DMS53 treated with DMSO at 0.1 percent for 48 hours (cell line): Measurements from ENCODE around the gene ICOSLG.
"Not testable (repeated sequence)": the region's sequence is repeated elsewhere in the genome, so short reads cannot be mapped to it uniquely, and the experiment has no call there.

ENCODE experiments used
- DNase-seq: peaks from one replicate; lab custom pipeline; 2025; ENCODE audit not compliant: unreplicated experiment; lab: John Stamatoyannopoulos, UW

The ICOSLG gene

DNA sequence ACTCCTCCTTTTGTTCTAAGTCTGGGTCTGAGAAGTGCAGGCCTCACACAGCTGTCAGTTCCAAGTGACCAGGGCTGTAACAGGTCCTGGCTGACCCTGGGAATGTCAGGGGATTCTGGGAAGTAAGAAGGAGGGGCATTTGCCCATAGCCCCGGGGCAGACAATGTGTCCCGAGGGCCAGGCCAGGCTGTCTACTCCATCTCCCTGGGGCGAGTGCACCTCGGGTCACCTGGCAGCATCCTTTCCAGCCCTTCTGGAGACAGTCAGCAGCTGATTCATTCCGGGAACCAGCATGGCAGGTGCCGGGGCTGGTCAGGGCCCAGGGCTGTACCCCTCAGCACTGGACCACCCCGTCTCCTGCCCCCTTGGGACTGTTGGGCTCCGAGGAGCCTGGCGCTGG is 13.1 kb downstream of the ICOSLG start:
- DNase-seq, result not testable (repeated sequence)

- DNase-seq, result not testable (repeated sequence)
Observed at GRCh38 chr21:44225605-44226004, 15.1 kb downstream of the ICOSLG start.

GRCh38 chr21:44223334-44223733 is 17.4 kb downstream of the ICOSLG start:
- DNase-seq, result not testable (repeated sequence)

- DNase-seq, result not testable (repeated sequence)
Observed at GRCh38 chr21:44220674-44221073, 20.1 kb downstream of the ICOSLG start.

DNA sequence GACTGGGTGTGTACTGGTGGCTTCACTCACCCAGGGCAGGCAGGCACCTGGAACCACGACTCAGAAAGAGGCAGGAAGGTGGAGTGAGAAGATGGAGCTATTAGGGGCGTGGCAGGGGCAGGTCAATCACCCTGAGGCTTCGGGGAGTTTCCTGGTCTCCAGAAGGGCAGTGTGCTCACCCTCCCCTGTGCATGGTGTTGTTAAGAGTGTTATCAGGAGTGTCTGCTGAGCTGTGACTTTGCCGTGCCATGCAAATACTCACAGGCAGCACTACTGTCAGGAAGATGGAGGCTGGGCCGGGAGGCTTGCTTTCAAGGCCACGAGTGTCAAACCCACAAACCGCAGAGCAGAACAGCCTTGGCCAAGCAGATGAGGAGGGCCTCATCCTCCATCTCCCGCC is 22.3 kb downstream of the ICOSLG start:
- DNase-seq, result not testable (repeated sequence)

DNA sequence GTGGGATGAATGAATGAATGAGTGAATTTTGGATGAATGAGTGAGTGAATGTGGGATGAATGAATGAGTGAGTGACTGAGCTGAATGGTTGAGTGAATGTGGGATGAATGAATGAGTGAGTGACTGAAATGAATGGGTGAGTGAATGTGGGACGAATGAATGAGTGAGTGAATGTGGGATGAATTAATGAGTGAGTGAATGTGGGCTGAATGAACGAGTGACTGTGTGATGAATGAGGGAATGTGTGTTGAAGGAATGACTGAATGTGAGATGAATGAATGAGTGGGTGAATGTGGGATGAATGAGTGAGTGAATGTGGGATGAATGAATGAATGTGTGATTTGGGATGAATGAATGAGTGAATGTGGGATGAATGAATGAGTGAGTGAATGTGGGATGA is 28.8 kb downstream of the ICOSLG start:
- not testable (repeated sequence) for DNase-seq

- DNase-seq, result not testable (repeated sequence)
Observed at GRCh38 chr21:44211574-44211973, 29.2 kb downstream of the ICOSLG start.

DNA sequence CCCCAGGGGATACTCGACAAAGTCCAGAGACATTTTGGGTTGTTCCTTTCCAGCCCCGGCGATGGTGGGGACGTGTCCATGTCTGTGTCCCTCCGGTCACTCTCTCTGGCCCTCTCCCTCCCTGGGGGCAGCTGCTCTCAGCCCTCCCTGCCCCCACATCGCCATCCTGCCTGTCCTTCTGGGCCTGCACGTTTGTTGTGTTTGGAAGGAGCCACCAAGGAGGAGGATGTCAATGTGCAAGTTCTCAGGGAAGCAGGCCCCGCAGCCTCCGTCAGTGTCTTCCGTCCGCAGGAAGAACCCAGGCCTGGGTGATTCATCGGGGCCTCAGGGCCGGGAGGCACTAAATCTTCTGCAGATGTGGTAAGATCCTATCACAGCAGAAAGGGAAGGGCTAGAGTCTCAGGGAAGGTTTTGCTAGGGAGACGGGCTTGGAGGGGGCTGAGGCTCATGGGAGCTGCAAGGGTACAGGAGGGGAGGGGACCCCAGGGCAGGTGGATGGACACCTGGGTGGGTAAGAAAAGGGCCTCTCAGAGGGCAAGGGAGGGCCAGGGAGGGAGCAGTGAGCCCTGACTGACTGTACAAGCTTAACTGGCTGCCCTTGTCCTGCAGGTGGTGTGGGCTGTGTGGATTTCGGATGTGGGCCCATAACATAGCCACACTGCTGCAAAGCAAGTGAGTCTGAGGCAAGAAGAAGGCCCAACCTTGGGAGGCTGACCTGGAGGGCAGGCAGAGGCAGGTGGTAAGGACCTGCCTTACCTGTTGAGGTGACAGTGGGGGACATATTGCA is 32.7 kb downstream of the ICOSLG start:
- DNase-seq, result not testable (repeated sequence)

DNA sequence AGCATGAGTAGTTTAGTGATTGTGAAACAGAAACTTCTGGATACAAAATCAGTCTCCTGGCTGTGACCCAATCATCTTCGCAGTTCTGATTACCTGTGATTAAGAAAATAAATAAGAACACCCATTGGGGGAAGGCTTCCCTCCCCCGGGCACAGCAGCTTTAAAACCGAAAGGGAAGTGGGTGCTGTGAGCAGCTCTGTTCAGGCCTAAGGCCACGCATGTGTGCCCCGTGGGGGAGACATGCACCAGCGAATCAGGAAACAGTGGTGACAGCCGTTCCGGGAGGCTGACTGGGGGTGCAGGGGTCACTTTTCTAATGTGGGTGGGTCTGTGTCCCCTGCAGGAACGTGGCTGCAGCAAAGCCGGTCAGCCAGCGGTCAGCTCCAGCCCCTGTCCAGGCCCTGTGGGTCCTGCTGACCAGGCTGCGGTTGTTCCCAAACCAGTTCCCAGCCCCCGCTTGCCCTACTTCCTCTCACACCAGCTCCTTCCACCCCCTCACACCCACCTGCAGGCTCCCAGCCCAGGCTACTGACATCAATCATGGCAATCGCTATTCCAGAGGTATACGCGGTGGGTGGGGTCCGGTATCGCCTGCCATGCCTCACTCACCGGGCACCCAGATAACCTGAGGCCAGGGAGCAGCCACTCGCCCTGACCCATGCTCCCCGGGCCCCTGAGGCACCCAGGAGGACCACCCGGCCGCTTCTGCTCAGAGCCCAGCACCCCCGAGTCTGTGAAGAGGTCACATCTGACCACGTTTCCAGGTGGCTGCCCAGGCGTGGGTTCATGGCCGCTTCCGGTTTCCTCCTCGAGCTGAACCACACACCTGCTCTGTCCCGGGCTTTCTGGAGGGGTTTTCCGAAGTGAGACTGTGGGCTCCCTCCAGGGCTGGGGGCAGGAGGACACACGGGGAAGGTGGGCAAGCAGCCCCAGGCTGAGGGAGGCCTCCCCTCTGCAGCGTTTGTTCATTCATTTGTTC is 33.8 kb downstream of the ICOSLG start:
- not testable (repeated sequence) for DNase-seq

- DNase-seq, result not testable (repeated sequence)
Observed at GRCh38 chr21:44206187-44206586, 34.6 kb downstream of the ICOSLG start.

- DNase-seq, result not testable (repeated sequence)
Observed at GRCh38 chr21:44202590-44203299, 38.0 kb downstream of the ICOSLG start.

DNA sequence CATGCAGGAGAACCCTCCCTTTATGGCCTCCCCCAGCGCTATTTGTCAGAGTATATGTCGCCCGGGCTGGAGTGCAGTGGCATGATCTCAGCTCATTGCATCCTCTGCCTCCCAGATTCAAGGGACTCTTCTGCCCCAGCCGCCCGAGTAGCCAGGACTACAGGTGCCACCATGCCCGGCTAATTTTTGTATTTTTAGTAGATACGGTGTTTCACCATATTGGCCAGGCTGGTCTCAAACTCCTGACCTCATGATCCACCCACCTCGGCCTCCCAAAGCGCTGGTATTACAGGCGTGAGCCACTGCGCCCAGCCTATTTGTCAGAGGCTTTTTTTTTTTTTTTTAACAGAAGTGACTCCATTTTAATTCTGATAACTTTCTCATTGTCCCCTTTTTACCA is 40.7 kb downstream of the ICOSLG start:
- not testable (repeated sequence) for DNase-seq

- DNase-seq, result no peak
Observed at GRCh38 chr21:44199448-44199847, 41.3 kb downstream of the ICOSLG start.

DNA sequence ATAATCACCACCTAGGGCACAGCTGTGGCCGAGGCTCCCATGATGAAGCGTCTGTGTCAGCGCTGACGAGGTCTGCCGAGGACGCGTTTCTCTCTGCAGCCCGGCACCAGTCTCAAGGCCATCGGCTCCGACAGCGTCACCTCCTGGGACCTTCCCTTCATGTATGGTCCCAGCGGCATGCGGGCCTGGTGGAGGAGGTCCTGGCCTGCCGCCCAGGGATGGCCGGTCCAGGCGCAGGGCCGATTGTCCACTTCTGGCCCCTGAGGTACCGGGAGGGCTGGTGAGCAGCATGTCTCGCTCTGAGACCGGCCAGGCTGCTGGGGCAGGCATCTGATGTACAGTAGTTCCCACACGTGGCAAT is 43.6 kb downstream of the ICOSLG start:
- DNase-seq, result not testable (repeated sequence)

DNA sequence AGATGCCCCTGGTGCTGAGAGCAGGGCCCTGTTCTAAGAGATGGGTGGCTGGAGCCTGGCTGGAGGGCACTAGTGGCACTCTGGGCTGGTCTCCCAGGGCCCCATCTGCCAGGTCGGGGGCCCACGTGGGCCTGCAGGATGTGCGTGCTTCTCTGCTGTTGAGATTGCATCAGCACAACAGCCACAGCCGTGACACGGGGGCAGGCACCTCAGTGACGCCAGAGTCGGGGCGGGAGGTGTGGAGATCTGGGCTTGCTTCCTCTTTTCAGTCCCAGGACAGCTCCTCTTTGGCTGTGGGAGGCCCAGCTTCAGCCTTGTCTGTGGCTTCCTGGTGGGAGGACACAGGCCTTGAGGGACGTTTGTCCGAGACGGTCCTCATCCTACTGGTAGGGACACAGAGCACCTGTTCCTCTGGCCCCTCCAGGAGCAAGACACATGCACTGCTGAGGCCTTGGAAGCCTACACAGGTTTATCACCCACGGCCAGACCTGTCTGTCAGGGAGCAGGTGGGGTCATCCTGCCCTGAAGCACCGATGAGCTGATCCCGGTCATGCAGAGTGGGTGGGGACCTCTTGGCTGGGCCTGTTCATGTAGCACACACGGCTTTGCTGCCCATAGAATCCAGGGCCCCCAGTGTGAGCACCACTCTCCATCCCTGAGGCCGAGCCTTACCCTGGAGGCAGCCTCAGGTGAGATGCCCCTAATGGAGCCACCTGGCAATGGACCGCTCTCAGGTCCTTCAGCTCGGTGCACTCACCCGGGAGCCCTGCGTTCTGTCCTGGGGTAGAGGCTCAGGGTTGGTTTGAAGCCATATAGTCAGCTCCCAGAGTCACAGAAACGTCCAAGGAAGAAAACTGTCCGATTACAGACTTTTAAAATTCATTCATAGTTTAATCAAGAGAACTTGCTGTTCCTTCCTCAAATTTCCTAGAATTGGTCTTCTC is 44.3 kb downstream of the ICOSLG start:
- not testable (repeated sequence) for DNase-seq

GRCh38 chr21:44194888-44195287 is 45.9 kb downstream of the ICOSLG start:
- not testable (repeated sequence) for DNase-seq

DNA sequence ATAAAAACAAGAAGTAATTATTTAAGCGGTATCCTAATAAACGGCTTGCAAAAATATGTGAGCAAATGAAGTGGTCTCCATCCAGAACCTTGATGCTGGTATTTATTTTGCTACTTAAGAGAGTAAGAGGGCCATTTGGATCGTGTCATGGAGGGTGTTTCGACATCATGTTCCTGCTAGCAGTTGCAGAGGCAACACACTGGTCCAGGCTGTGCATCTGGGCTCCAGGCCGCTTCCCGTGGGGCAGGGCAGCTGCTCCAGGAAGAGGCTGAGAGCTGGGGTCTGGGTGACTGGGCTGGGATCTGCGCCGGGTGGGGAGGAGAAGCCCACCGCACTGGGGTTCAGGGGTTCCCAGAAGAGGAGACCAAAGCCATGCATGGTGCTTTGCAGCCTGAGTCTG is 46.3 kb downstream of the ICOSLG start:
- DNase-seq, result not testable (repeated sequence)

DNA sequence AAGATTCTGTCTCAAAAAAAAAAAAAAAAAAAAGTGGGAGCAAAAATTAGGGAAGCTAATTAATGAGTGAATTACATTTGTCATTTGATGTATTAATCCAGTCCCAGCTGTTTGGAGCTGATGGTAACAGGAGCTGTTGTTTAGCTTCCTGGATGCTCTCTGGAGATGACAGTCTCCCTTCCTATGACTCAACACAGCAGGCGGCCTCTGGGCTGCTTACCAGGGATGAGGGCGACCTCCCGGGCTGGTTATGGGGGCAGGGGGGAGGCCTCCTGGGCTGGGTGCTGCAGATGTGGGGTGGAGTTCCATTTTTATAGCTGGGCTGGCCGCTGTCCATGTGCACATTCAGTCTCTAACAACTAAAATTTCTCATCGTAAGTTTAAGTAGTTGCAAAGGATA is 47.6 kb downstream of the ICOSLG start:
- DNase-seq, result not testable (repeated sequence)

DNA sequence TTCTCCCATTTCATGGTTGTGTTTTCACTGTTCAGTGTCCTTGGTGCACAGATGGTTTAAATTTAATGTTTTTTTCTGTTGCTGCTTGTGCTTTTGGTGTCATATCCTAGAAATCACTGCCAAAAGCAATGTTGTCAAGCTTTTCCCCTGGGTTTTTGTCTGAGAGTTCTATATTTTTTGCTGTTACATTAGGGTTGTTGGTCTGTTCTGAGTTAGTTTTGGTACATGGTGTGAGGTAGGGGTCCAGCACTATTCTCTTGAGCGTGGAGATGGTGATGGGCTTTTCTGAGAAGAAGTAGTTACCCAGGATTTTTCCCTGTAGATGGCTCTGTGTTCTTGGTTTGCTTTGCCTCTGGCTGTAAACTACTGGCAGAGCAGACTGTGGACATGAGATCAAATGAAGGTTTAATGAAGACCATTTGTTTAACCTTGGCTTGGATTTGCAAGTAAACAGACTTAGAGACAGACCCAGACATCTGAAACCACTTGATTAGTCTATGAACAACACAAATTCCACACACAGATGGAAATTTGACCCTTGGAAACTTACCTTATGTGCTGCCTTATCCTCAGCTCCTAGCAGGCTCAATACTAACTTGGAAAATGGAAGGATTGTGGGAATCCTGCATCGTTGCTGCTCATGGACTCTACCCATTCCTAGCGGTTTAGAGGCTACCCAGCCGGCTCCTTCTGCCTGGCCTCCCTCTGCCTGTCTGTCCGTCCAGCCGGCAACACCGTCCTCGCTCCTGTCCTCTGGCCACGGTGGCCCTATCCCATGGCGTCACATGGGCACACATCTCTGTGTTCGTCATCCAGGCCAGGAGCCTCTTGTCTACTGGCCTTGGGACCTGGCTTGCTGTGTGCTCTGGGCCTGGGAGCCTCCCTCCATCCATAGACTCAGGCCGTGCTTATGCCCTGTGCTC is 50.1 kb downstream of the ICOSLG start:
- not testable (repeated sequence) for DNase-seq
